KOPT-K1 (cell line): Measurements from ENCODE around the gene CAMK2D.

Source experiments
- H3K27ac ChIP-seq: fragments of 200-600 bp; sonication (generic); 2 replicates; pipeline ENCODE4 v1.5.1; 2016; ENCODE audit warnings: antibody characterized with exemption, mild to moderate bottlenecking, low read depth, low read length; ENCODE audit not compliant: poor library complexity, severe bottlenecking
- H3K36me3 ChIP-seq: fragments of 200-600 bp; sonication (generic); 2 replicates; pipeline ENCODE4 v1.5.1; 2017; ENCODE audit warnings: antibody characterized with exemption, mild to moderate bottlenecking, low read length, moderate library complexity; ENCODE audit not compliant: insufficient read depth
- H3K9me3 ChIP-seq: fragments of 200-600 bp; sonication (generic); 2 replicates; pipeline ENCODE4 v1.5.1; 2017; ENCODE audit warnings: antibody characterized with exemption, low read length, mild to moderate bottlenecking; ENCODE audit not compliant: insufficient read depth, poor library complexity, severe bottlenecking

CAMK2D gene

DNA sequence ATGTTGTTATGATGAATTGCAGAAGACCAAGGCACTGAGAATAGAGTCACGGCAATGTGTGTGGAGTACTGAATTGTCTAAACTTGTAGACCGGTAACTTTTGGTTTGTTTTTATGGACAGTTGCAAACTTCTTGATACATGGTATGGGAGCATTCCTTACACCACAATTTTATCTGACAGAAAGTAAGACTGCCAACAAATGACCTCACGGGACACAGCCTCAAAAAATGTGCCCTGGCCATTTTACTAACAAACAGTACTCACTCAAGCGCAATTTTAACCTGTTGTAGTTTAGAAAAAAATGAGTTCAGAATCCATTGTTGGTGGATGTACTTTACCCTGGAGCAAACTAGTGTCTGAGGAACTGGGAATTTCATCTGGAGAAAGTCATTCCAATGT, 321.2 kb downstream of the CAMK2D start:
- Histone ChIP-seq H3K36me3 (no peaks in the 10 kb centered on the region), H3K27ac (no peak overlapping the region), H3K9me3 (no peaks in the 10 kb centered on the region)

DNA sequence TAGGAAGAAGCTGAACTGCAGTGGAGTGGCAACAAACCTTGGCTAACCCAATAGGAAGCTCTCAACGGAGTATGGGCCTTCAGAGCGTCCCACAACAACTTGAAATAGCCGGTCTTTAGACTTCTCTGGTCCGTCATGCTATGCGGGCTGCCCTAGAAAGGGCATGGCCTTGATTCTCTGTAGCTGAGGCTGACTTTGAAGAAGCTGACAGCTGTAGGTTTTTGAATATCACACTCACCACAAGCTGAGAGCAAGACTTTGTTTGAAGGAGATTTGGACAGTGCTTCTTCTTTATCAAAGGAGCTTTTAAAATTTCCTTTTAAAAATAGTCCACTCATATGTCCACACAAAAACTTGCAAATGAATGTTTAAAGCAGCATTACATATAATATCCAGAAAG, 322.9 kb downstream of the CAMK2D start:
- no peaks in the 10 kb centered on the region for H3K36me3 ChIP-seq
- H3K27ac ChIP-seq: no peak overlapping the region
- no peaks in the 10 kb centered on the region for H3K9me3 ChIP-seq

DNA sequence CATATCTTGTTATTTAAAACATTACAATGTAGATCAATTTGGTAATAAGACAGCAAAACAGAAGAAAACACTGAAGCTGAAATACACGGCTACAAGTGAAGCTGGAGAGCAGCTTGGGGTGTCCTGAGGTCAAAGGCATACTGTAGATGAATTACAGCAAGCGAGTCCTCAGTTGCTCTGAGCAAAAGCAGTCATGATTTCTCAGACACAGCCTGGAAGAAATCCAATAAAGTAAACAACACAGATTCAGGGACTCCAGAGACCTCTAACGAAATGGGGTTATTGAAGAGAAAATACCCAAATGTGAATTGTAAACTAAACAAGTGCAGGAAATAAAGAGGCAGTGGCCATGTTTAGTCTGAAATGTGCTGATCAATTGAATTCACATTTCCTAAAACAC, 324.4 kb downstream of the CAMK2D start:
- H3K36me3 ChIP-seq: no peaks in the 10 kb centered on the region
- H3K27ac ChIP-seq: no peak overlapping the region

DNA sequence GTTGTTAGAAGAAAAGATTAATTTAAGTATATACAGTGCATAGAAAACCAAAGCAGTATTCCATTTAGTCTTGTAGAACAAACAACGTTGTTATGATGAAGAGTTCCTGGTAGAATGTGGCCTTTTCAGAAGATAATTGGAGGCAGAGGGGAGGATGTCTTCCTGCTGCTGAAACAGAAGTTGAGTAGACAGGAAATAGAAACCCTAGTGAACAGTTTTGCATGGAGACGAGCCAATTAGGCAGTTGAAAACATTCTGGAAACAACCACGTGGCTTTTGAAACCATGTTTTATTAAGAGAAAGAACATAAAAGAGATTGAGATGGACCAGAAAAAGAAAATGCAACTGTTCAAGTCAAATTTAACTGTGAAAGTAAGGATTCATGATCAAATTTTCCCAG, 325.2 kb downstream of the CAMK2D start:
- H3K9me3 ChIP-seq: peaks cover 2% of the 10 kb centered on the region
- H3K27ac ChIP-seq: no peak overlapping the region

More for the DNA sequence above, 324.4 kb downstream of the CAMK2D start:
- H3K9me3 ChIP-seq: no peaks in the 10 kb centered on the region

DNA sequence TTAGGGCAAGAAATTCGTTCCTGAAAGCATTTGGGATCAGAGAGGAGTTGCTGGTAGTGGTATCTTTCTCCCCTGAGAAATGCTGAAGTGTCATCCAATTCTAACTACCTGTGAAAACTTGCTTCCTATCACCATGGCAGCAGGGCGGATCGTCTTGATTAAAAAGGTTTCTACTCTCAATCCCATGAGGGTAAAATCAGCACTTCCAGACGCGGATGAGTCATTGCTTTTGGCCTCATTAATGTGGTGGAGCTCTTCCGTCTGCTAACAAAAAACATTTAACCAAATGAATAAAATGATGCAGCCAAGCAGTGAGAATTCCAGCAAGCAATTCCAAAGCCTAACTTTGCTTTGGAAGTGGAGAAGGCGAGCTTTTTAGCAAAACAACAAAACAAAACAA, 325.6 kb downstream of the CAMK2D start:
- no peak overlapping the region for H3K27ac ChIP-seq
- no peaks in the 10 kb centered on the region for H3K36me3 ChIP-seq
- peaks cover 5% of the 10 kb centered on the region for H3K9me3 ChIP-seq

More for the DNA sequence above, 325.2 kb downstream of the CAMK2D start:
- no peaks in the 10 kb centered on the region for H3K36me3 ChIP-seq

DNA sequence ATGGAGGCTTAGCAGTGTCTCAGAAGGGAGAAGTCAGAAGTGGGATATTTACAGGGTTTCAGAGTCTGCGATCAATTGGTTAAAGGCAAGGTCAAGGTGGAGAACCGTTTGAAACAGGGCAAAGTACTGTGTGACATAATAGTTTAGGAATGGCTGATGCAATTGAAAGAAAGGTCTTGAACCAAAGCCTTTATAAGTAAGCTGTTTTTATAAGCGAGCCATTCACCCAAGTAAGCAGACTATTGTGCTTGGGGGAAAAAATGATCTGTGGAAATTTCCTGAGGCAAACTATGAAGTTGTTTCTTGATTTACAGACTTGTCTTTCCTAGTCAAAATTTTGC, 327.3 kb downstream of the CAMK2D start:
- peaks cover 5% of the 10 kb centered on the region for H3K9me3 ChIP-seq
- H3K27ac ChIP-seq: no peak overlapping the region
- no peaks in the 10 kb centered on the region for H3K36me3 ChIP-seq

DNA sequence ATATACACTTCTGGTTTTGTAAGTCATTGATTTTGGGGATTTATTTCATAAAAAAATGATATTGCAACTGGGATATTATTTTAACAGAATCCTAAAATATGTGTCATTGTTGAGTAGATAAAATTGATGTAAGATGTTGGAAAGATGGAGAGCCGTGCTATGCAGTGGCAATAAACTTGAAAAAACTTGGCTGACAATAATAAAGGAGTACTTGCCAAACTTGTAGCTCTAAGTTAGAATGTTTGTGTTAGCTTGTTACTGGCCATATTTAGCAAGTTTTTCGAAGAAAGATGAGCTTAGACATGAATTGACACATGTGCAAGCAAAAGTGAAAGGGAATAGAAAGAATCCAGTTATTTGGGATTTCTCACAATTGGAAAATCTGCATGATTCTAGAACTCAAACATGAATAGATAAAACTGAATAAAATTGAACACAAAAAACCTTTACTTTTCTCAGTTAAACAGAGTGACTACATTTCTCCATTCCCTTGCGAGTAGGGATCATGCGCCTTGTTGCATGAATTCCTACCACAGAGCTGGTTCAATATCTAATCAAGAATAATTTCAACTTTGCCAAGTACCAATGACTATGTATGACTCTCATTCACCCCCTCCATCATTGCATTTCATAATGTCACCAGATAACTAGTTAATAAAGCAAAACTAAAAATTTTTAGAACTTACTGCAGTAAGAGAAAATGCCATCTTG, 327.8 kb downstream of the CAMK2D start:
- no peaks in the 10 kb centered on the region for H3K36me3 ChIP-seq
- H3K27ac ChIP-seq: no peak overlapping the region
- H3K9me3 ChIP-seq: peaks cover 5% of the 10 kb centered on the region

DNA sequence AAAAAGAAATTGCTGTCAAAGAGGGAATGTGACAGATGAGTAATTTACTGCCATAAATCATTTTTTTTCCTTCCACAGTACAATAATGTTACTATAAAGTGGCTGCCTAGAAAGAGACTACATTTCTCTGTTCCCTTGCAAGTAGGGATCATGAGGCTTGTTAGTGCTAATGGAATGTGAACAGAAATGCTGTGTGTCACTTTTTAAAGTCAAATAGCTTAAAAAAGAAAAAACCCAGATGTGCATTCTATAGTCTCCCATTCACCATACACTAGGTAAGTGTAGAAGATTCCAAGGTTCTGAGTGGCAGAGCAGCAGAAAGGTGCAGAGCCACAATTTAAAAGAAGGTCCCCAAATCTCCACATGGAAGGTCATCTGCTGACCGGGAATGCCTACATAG, 328.4 kb downstream of the CAMK2D start:
- H3K36me3 ChIP-seq: no peaks in the 10 kb centered on the region
- H3K27ac ChIP-seq: no peak overlapping the region

DNA sequence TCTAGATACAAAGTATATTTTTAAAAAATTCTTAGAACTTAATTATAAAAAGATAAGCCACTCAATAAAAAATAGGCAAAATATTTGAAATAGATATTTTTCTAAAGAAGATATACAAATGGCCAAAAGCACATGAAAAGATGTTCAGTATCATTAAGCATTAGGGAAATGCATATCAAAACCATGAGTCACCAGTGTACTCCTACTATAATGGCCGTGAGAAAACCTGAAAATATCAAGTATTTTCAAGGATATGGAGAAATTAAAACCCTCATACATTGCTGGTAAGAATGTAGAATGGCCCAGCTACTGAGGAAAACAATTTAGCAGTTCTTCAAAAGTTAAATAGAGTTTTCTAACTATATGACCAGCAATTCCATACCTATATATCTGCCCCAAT, 337.9 kb downstream of the CAMK2D start:
- Histone ChIP-seq H3K27ac (no peak overlapping the region), H3K9me3 (peaks cover 6% of the 10 kb centered on the region), H3K36me3 (no peaks in the 10 kb centered on the region)

More for the DNA sequence above, 328.4 kb downstream of the CAMK2D start:
- peaks cover 5% of the 10 kb centered on the region for H3K9me3 ChIP-seq

DNA sequence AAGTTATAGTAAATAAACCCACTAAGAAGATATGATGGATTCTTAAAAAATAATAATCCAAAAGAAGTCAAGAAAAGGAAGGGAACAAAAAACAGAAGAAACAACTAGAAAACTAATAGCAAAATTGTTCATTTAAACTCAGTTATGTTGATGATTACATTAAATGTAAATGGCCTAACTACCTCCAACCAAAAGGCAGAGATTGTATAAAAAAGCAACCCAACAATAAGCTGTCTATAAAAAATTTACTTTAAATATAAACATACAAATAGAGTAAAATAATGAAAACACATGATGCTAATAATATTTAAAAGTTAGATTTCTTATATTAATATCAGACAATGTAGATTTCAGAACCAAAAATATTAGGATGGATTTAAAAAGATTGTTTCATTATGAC, 340.6 kb downstream of the CAMK2D start:
- Histone ChIP-seq H3K9me3 (peaks cover 6% of the 10 kb centered on the region), H3K27ac (no peak overlapping the region), H3K36me3 (no peaks in the 10 kb centered on the region)

DNA sequence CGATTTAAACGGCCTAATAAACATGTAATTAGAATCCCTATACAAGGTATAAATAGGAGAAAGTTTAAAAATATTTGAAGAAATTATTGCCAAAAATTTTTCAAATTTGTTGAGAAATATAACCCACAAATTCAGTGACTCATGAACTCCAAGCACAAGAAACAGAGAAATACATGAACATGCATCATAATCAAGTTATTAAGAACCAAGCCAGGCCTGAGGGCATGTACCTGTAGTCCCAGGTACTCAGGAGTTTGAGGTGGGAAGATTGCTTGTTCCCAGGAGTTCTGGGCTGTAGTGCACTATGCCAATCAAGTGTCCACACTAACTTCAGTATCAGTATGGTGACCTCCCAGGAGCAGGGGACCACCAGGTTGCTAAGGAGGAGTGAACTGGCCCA, 341.9 kb downstream of the CAMK2D start:
- no peaks in the 10 kb centered on the region for H3K36me3 ChIP-seq
- H3K27ac ChIP-seq: no peak overlapping the region
- H3K9me3 ChIP-seq: peaks cover 6% of the 10 kb centered on the region

DNA sequence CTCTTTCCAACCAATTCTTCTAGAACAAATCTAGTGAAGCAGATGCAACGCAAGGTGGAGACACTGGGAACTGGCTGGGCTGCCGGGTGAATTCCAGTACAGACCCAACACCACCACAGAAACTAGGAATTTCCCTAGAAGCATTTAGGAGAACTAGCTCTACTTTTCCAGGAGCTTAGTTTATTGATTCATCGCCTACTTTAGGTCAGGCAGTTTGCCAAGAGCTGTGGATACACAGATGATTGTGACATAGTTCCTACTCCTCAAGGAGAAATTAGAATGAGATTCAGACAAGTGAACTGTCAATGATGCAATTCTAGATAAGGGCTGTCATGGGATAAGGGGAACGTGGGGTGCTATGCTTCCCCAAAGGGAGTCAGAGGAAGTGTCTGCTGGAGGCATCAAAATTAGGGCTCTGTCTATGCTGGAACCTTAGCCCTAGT, 350.0 kb downstream of the CAMK2D start:
- Histone ChIP-seq H3K36me3 (no peaks in the 10 kb centered on the region), H3K9me3 (no peaks in the 10 kb centered on the region), H3K27ac (no peak overlapping the region)

DNA sequence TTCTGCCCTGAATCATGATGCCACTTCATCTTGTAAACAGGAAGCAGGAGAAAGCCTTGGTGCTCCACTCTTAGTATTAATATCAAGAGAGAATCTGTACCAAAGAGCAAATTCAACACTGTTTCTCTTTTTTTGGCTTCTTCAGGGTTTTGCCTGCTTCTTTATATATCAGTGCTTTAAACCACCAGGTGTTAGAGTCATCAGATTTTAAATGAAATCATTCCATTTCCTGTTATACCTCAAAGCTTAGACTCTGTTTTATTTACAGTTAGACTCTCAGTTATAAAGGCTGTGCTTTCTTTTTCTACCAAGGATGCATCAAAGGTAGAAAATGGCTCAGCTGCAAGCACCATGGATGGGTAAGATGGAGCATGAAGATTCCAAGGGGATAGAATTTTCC, 350.9 kb downstream of the CAMK2D start:
- Histone ChIP-seq H3K9me3 (no peaks in the 10 kb centered on the region), H3K27ac (no peak overlapping the region), H3K36me3 (no peaks in the 10 kb centered on the region)

DNA sequence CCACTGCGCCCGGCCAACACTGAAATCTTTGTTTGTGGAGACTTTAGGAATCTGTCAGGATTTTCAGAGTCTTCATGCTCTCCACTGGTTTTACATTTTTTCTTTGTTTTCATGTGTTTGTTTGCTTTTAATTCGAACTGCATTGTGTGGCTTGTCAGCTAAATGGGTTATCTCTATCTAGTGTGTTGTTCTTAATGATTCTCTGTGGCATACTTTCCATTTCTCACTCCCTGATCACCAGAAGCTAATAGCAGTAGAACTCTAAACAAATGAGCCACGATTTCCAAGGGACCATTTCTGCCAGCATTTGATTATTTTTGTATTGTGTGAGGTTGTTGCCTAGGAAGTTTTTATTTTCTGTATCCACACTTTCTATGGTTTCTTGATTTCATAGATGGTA, 352.4 kb downstream of the CAMK2D start:
- no peaks in the 10 kb centered on the region for H3K9me3 ChIP-seq
- no peak overlapping the region for H3K27ac ChIP-seq
- no peaks in the 10 kb centered on the region for H3K36me3 ChIP-seq

DNA sequence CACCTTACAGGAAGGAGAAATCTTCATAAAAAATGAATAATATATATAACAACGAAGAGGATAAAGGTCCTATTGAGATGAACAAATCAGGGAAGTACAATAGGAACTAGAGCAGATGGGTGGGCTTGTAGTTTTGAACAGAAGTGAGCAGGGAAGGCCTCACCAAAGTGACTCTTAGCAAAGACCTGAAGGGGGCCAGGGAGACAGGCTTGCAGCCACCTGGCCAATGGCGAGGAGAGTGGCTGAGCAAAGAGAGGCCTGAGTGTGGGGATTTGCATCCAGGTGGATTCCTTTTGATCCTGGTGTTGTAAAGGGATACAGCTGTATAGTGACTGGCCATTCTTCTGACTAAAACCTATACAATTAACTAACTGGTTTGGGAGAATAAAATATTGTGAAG, 354.1 kb downstream of the CAMK2D start:
- Histone ChIP-seq H3K27ac (no peak overlapping the region), H3K36me3 (no peaks in the 10 kb centered on the region), H3K9me3 (no peaks in the 10 kb centered on the region)

DNA sequence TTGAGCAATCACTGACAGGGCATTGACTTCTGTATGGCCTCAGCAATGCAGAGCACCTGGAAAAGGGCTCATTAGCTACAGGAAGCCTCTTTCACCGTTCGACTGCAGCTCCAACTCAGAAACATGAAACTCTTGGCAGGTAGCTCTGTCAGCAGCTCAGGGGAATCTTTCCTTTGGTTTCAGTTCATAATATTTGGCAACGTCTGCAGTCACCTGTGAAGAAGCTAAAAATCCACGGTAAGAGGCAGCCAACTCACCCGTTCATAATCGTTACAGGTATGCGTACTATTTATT, 354.9 kb downstream of the CAMK2D start:
- H3K9me3 ChIP-seq: no peaks in the 10 kb centered on the region
- no peak overlapping the region for H3K27ac ChIP-seq
- H3K36me3 ChIP-seq: no peaks in the 10 kb centered on the region
